ENCODE measurements around the gene NLRC5.

DNA sequence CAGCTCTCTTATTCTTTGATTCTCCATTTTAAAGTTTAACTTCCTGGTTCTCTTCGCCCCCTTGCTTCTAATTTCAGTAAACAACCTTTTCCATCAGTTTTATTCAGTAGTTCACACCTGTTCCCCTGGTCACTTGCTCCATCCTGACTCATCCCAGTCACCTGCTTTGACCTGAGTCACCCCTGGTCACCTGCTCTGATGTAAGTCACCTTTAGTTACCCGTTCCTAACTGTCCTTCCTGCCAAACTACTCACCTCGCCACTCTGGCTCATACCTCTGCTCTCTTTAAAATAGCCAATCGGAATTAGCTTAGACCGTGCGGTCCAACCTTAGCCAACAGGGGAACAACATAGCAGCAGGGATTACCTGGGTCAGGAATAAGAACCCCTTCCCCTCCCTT, 4.7 kb upstream of the NLRC5 start:
- TF ChIP-seq CTCF (IDR thresholded peaks at IDR 0.05; ENCODE audit: borderline replicate concordance, extremely low read depth, low read length, poor library complexity, severe bottlenecking) (no peak), EZH2 (IDR thresholded peaks at IDR 0.05; ENCODE audit: borderline replicate concordance, low read depth, low read length, severe bottlenecking) (no peak)

Data from DND-41 (cell line).